ENCODE data around the gene ADAMTS18.

ADAMTS18 gene

DNA sequence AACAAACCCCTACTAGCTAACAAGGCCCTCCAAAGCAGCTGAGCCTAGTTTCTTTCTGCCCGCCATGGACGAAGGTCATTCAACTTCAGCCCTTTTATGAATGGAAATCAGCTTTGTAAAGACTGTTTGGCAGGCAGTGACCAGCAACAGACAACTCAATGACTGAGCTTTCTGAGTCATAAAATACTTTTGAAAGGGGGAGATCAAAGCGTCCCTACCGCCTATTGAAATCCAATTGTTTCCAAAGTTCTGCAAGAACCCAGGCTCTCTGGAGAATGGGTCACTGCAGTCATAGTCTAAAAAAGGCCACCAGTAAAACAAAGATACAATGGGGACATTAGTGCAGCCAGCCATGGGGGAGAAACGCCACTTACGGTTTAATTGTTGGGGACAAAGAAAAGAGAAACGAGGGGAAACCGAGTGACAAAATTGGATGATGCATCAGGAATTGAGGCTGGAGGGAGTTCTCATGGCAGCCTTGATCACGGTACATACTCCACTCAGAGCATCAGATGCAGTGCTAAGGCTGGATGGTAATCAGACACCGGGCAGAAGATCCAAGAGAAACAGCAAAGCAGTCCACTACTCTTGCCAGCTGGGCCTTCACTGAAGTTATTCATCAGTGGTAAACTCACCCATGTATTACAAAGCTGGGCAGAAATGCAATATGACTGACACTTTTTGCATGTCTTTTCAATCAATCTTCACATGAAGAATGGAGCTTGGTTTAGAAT is 9.8 kb downstream of the ADAMTS18 start:
- H3K27me3 Mint-ChIP-seq (ENCODE audit: low read depth): peaks cover 30% of the 10 kb centered on the region
- H3K36me3 Mint-ChIP-seq (ENCODE audit: low read depth): no peaks in the 10 kb centered on the region

DNA sequence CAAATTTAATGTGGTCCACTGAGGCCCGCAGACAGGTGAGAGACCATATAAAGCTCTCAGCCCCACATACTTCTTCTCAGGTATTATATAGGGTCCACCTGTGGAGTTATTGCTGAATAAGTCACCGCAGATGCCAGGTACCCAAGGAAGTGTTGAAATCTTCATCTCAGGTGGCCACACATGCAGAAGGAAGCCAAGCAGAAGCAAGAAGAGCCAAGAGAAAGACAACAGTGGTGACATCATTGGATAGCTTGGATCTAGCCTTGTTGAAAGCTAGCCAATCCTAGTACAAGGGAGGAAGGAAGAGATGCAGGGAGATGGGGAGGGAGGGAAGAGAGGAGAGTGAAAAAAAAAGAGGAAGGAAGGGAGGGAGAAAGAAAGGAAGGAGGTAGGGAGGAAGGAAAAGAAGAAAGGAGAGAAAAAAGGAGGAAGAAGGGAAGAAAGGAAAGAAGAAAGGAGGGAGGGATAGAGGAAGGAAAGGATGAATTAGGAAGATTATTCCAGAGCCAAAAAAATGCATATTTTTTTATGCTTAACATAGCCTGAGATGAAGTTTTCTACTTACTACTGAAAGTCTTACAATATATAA is 12.5 kb downstream of the ADAMTS18 start:
- H3K4me1 Mint-ChIP-seq: peaks cover 5% of the 10 kb centered on the region
- H3K27me3 Mint-ChIP-seq (ENCODE audit: low read depth): peaks cover 14% of the 10 kb centered on the region

More for the DNA sequence above, 9.8 kb downstream of the ADAMTS18 start:
- TF ChIP-seq, protein P1, sequence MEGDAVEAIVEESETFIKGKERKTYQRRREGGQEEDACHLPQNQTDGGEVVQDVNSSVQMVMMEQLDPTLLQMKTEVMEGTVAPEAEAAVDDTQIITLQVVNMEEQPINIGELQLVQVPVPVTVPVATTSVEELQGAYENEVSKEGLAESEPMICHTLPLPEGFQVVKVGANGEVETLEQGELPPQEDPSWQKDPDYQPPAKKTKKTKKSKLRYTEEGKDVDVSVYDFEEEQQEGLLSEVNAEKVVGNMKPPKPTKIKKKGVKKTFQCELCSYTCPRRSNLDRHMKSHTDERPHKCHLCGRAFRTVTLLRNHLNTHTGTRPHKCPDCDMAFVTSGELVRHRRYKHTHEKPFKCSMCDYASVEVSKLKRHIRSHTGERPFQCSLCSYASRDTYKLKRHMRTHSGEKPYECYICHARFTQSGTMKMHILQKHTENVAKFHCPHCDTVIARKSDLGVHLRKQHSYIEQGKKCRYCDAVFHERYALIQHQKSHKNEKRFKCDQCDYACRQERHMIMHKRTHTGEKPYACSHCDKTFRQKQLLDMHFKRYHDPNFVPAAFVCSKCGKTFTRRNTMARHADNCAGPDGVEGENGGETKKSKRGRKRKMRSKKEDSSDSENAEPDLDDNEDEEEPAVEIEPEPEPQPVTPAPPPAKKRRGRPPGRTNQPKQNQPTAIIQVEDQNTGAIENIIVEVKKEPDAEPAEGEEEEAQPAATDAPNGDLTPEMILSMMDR (IDR thresholded peaks at IDR 0.05; ENCODE audit: unreplicated experiment in 3 of 3): no peak
- Mint-ChIP-seq H3K4me1 (peaks cover 5% of the 10 kb centered on the region), H3K27ac (no peak overlapping the region), H3K4me3 (no peak overlapping the region), H3K9me3 (peaks cover 12% of the 10 kb centered on the region)

DNA sequence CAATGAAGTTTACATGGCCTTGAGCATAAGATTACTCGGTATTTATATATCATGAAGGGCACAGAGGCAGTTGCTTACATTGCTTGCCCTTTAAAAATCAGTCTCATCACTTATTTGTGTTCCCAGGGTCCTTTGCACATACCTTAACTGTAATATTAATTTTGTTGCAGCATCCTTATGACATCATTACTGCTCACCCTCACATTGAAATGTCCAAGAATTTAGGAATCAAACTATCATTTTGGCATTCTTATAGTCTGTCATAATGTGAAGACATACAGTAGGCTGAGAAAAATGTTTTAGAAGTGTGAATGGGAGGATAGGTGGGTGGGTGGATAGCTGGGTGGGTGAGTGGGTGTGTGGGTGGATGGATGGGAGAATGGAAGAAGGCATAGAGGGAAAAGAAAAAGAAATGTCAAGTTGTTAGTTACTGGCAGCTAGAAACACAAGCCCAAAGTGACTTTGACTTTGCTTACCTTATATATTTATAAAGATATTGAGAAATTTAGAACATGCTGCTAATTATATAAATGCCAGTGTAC is 17.8 kb downstream of the ADAMTS18 start:
- Mint-ChIP-seq H3K27ac (no peak overlapping the region), H3K9me3 (no peaks in the 10 kb centered on the region)

More for the DNA sequence above, 12.5 kb downstream of the ADAMTS18 start:
- Mint-ChIP-seq H3K36me3 (ENCODE audit: low read depth) (no peaks in the 10 kb centered on the region), H3K4me3 (no peak overlapping the region), H3K9me3 (peaks cover 2% of the 10 kb centered on the region), H3K27ac (no peak overlapping the region)
- TF ChIP-seq, protein P1 (IDR thresholded peaks at IDR 0.05; ENCODE audit: unreplicated experiment in 3 of 3): no peak

DNA sequence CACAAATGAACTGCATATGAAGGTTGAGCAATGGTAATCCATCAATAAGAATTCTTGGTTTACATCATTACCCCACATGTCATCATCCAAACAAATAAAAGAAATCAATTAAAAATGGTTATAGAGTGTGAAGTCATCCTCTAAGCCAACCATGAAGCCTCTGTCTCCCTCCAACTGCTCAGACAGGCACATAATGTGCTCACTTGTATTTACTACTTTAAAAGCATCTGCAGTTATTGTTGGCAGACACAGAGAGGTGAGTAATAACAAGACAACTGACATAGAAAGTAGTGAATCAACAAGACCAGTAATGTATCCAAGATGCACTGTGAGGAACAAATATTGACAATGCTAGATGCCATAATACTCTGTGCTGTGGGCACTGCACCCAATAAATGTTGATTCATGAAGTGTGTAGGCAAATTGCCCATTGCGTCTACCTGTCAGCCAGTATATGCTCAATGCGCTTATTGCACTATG is 20.0 kb downstream of the ADAMTS18 start:
- Mint-ChIP-seq H3K4me1 (no peaks in the 10 kb centered on the region), H3K27me3 (ENCODE audit: low read depth) (peaks cover 4% of the 10 kb centered on the region), H3K36me3 (ENCODE audit: low read depth) (no peaks in the 10 kb centered on the region), H3K4me3 (no peak overlapping the region), H3K27ac (no peak overlapping the region), H3K9me3 (no peaks in the 10 kb centered on the region)
- TF ChIP-seq, protein P1 (IDR thresholded peaks at IDR 0.05; ENCODE audit: unreplicated experiment in 3 of 3): no peak

More for the DNA sequence above, 17.8 kb downstream of the ADAMTS18 start:
- Mint-ChIP-seq H3K4me3 (no peak overlapping the region), H3K27me3 (ENCODE audit: low read depth) (peaks cover 4% of the 10 kb centered on the region), H3K36me3 (ENCODE audit: low read depth) (no peaks in the 10 kb centered on the region), H3K4me1 (no peaks in the 10 kb centered on the region)
- TF ChIP-seq, protein P1 (IDR thresholded peaks at IDR 0.05; ENCODE audit: unreplicated experiment in 3 of 3): no peak

DNA sequence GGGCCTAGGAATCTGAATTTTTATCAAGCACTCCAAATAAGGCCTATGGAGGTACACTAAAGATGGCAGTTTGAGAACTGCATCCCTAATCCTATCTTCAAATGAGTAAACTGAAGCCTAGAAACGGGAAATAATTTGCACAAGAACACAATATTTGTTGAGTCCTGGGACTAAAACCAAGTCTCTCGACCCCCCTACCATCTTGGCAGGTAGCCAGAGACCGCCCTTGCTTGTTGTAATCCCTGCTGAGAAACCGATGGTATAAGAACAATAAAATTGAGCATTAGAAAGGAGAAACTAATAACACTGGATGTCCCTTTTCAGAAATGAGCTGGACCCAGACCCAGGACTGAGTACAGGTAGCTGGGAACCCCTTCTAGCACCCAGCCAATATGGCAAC is 24.4 kb downstream of the ADAMTS18 start:
- Mint-ChIP-seq H3K36me3 (ENCODE audit: low read depth) (peaks cover 9% of the 10 kb centered on the region), H3K4me1 (no peaks in the 10 kb centered on the region), H3K4me3 (no peak overlapping the region), H3K27ac (no peak overlapping the region), H3K27me3 (ENCODE audit: low read depth) (no peaks in the 10 kb centered on the region), H3K9me3 (peaks cover 10% of the 10 kb centered on the region)
- TF ChIP-seq, protein P1 (IDR thresholded peaks at IDR 0.05; ENCODE audit: unreplicated experiment in 3 of 3): no peak
